ENCODE measurements around the gene BOK.
"Not testable (repeated sequence)": the region's sequence is repeated elsewhere in the genome, so short reads cannot be mapped to it uniquely, and the experiment has no call there.

BOK gene, protein sequence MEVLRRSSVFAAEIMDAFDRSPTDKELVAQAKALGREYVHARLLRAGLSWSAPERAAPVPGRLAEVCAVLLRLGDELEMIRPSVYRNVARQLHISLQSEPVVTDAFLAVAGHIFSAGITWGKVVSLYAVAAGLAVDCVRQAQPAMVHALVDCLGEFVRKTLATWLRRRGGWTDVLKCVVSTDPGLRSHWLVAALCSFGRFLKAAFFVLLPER

DNA sequence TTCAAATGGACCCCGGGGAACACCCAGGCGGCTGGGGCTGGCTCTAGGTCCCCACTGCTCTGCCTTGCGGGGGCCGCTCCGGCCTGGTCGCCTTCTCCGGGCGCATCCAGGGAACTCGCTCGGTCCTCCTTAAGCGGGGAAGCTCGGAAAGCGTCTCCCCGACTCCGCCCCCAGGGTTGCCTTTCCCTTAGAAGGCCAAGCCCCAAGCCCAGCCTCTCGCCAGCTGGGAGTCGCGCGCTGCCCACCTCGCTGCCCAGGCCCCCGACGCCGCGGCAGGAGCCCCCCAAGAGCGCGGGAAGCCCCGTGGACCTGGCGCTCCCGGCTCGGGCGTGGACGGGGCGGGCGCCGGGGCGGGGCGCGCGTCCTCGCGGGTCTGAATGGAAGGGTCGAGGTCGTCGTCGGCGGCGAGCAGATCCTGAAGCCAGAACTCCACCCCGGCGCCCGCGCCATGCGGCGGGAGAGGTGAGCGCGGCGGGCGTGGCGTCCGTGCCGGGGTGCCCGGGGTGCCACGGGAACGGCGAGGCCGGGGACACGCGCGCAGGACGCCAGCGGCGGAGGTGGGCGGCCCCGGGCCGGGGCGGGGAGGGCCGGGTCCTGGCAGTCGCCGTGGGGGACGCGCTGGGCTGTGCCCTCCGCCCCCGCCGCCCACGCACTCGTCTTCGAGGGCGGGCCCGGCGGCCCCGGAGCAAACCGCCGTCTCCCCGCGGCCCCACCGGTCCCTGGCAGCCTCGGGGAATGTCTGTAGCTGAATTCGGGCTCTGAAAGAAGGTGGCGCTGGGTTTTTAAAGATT, at the start of gene BOK:
TSS of gene BOK (plus strand) at position 214 of the 791 bp plus-strand sequence. CDS start 739 bp downstream, outside the sequence.
- no peak for DNase-seq

DNA sequence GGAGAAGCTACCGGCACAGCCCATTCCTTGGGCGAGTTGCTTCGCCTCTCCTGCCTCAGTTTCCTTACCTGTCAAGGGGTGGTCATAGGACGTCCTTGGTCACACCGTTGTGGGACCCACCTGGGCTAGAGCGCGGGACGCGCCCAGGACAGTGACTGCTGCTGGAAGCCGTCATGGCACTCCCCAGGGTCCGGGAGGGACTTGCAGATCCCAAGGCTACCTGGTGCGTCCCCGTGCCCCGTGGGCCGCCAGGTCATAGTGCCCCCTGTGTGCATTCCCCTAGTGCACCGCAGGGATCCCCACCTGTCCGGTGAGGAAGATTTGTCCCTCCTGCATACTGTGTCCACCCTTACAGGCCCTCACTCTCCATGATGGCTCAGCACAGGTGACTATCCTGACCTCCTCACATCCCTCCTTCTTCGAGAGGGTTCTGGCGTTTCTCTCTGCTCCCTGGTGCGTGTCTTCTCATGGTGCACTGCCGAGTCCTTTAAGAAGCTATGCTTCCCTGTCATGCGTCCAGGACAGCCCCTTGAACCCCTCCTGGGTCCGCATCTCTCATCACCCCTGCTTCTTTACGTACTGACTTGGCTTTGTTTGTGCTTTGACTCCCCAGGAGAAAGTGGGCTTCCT, 49.3 kb upstream of the BOK start:
- peak; percentile 6 for DNase-seq

DNA sequence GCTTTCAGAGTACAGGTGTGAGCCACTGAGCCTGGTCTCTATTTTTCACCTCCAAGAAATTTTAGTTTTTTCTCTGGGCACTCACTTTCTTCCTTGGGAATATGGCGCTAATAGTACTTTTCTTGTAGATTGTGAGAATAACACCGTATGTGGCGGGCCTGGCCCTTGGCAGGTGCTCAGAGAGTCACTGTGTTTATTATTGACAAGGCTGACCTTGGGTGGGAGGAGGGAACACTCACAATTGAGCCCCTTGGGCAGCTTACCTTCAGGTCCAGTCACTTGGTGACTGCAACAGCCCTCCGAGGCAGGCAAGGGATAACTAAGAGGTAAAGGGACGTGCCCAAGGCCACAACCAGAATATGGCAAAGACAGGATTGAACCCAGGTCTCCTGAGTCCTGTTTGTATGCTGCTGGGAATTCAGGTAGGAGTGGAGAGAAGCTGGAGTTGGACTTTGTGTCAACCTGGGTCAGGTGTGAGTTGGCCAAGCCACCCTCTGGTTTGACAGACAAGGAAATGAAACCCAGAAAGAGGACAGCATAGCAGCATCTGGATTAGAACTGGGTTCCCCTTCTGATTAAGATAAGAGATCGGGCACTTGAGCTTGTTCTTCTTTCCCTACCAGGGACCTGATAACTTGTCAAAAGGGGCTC, 47.3 kb upstream of the BOK start:
- no peak for DNase-seq

DNA sequence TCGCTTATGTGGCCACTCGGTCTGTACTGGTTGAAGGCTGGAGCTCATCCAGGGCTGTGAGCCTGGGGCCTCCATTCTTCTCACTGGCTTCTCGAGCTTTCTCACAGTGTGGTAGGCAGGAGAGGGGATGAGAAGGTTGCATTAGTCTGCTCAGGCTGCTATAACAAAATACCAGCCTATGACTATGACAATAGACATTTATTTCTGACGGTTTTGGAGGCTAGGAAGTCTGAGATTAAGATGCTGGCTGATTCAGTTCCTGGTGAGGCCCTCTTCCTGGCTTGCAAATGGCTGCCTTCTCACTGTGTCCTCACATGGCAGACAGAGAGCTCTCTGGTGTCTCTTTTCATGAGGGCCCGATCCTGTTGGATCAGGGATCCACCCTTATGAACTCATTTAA, 44.0 kb upstream of the BOK start:
- no peak for DNase-seq

DNA sequence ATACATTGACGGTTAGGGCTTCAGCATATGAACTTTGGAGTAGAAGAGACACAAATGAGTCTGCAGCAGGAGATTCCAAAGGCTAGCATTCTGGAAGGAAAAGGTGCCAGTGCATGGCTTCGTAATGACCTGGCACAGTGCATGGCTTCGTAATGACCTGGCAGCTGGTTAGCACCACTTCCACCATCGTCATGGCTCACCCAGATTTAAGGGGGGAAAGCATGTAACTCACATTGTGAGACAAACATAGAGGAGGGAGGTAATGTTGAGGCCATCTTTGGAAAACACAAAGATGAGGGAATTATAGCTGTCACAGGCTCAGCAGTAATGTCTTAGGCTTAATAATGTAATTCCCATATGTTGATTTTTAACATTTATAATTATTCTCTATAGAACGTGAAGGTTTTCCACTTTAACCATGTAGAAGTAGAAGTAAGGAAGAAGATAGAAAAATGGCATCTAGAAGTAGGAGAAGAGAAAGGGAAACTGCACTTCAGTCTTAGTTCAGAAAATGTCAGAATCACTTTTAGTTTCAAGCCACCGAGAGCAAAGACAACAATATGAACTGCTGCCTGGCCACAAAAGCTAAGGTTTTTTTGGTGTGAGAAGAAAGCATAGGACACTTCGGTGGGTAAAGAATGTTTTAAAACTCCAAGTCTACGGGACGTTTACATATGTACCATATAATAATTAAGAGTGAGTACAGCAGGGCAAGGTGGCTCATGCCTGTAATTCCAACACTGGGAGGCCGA, 43.4 kb upstream of the BOK start:
- no peak for DNase-seq

DNA sequence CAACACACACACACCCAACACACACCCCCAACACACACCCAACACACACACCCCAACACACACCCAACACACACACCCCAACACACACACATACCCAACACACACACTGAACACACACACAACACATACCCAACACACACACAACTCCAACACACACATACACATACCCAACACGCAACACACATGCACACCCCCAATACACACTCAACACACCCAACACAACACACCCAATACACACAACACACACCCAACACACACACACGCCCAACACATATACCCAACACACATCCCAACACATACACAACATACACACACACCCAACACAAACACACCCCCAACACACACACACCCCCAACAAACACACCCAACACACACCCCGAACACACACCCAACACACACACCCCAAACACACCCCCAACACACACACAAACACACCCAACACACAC, 42.0 kb upstream of the BOK start:
- no peak for DNase-seq

DNA sequence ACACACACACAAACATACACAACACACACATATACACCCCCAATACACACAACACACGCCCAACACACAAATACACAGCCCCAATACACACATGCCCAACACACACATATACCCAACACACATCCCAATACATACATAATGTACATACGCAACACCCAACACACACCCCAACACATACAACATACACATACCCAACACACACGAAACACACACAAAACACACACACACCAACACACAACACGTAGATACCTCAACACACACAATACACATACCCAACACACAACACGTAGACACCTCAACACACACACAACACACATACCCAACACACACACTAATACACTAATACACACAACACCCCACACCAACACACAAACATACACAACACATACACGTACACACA, 41.2 kb upstream of the BOK start:
- no peak for DNase-seq

DNA sequence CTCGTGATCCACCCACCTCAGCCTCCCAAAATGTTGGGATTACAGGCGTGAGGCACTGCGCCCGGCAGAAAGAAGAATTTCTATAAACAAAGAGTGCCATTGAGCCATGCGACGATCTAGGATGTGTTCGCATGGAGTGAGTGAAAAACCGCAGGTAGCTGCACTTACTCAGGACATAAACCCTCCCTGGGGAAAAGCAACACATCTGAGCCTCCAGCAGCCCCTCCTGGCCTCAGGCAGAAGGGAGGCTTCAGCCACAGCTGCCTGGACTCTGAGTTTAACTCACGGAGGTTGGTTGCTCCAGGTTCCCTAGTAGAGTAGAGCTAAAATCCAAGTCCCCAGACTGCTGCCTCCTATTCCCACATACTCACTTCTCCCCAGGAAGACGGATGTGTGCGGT, 38.9 kb upstream of the BOK start:
- DNase-seq: no peak

DNA sequence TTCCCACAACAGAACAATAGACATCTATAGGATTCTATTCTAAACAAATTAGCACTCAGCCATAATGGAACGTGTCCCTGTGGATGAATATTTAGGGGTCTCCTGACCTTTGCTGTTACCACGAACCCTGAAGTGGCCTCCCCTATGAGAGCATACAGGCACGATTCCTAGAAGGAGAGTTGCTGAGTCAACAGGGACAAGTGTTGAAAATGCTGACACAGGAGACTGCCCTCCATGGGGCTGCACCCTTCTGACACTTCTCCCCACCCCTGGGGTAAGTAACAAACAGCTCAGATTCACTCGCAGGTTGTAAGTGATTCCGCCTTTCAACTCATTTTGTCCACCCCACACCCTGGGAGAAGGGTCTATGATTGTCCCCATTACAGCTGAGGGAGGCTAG, 36.1 kb upstream of the BOK start:
- DNase-seq: no peak

DNA sequence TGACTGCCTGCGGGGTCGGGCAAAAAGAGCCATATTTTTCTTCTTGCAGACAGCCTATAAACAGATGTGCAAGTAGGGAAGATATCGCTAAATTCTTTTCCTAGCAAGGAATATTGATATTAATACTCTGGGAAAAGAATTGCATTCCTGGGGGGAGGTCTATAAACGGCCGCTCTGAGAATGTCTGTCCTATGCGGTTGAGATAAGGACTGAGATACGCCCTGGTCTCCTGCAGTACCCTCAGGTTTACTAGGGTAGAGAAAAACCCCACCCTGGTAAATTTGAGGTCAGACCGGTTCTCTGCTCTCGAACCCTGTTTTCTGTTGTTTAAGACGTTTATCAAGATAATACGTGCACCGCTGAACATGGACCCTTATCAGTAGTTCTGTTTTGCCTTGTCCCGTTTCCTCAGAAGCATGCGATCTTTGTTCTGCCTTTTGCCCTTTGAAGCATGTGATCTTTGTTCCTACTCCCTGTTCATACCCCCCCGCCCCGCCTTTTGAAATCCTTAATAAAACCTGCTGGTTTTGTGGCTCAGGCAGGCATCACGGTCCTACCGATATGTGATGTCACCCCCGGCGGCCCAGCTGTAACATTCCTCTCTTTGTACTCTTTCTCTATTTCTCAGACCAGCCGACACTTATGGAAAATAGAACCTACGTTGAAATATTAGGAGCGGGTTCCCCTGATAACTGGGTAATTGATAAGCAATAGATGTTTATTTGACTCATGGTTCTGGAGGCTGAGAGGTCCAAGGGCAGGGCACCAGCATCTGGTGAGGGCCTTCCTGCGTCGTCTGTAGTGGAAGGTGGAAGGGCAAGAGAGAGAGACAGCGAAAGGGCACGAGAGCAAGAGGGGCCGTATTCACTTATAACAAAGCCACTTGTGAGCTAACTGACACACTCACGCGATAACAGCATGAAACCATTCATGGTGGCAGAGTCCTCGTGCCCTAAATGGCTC, 32.4 kb upstream of the BOK start:
- not testable (repeated sequence) for DNase-seq

DNA sequence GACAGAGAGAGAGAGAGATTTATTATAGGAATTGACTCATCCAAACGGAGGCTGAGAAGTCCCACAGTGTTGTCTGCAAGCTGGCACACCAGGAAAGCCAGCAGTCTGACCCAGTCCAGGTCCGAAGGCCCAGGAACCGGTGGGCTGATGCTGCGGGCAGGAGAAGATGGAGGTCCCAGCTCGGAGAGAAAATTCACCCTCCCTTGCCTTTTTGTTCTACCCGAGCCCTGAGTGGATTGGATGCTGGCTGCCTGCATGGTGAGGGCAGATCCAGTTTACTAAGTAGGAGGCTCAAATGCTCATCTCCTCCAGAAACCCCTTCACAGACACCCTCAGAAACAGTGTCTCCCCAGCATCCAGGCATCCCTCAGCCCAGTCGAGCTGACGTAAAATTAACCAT, 28.0 kb upstream of the BOK start:
- DNase-seq: no peak

DNA sequence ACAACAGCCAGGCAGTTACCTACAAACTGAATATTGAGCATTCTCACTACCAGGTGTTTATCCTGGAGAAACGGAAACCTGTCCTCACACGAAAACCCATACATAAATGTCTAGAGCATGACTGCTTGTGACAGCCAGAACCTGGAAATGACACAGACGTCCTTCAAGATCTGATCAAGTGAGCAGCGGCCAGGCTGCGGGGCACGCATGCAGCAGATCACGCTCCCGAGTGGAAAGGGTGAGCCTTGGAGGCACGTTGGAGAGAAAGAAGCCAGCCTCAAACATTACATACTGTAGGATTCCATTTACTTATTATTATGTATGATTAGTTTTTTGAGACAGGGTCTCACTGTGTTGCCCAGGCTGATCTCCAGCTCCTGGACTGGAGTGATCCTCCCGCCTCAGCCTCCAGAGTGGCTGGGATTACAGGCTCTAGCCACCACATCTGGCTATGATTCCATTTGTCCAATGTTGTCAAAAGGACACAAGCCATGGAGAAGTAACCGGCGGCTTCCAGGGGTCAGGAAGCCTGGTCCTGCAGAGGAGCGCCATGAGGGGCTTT, 27.3 kb upstream of the BOK start:
- no peak for DNase-seq

DNA sequence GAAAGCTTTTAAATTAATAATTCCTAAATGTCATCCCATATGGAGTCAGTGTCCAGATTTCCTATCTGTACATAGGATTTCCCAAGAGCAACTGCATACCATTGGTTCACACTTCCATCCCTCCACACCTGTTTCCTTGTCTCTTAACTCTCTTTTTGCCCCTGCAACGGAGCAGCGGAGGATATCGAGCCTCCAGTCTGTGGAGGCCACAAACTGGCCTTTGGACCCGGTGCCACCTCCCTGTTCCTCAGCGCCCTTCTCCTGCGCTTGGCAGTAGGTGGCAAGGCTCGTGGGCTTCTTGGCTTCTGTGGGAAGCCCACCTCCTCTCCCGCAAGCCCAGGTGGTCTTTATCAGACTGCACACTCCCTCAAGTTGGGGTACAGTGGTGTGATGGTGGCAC, 26.4 kb upstream of the BOK start:
- no peak for DNase-seq

DNA sequence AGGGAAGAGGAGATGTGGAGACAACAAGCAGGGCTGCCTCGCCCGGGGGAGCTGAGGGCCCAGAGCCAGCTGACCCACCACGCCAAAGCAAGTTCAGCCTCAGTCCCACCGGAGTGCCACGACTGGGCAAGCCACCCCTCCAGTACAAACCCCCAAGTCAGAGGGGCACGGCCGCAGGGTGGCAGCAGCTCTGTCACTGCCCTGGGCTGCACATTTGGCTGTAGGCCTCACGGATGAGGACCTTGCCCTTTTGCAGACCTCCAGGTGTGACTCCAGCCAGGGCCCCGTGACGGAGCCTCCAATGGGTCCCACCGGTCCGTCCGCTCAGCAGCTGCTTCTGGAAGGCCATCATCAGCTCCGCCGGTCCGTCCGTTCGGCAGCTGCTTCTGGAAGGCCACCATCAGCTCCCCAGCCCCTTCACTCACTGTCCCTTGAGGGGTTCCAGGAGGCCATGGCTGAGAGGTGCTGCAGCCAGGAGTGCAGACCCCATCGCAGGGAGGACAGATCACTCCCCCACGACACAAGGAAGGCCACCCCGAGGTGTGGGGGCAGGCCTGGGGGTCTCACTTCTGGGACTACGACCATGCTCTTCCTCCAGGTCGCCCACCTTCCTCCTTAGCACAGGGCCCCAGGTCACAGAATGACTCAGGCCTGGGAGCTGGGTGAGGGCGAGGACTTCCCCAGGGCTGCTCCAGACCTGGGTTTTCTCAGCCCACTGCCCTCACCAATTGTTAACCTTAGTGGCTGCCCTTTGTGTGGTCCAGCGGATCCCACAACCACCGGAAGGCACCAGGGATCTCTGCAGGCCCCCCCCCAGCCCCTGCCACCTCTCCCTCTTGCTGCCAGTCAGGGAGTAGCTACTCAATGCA, 25.6 kb upstream of the BOK start:
- DNase-seq: no peak

DNA sequence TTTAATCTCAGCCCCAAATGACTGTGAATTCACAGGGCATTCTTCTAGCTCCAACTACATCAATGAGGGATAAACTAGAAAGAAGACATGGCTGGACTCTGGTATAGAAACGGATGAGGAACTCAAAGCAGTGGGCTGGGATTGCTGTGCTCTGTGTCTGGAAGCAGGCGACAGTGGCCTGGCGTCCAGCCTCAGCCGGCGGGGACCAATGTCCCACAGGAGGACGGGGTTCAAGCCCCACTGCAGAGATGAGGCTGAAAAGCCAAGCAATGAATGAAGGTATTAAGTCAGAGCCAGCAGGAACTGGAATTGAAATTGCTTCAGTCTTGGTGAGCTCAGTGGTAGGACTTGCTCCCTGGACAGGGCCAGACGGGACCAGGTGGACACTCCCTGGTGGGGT, 24.3 kb upstream of the BOK start:
- DNase-seq: no peak

DNA sequence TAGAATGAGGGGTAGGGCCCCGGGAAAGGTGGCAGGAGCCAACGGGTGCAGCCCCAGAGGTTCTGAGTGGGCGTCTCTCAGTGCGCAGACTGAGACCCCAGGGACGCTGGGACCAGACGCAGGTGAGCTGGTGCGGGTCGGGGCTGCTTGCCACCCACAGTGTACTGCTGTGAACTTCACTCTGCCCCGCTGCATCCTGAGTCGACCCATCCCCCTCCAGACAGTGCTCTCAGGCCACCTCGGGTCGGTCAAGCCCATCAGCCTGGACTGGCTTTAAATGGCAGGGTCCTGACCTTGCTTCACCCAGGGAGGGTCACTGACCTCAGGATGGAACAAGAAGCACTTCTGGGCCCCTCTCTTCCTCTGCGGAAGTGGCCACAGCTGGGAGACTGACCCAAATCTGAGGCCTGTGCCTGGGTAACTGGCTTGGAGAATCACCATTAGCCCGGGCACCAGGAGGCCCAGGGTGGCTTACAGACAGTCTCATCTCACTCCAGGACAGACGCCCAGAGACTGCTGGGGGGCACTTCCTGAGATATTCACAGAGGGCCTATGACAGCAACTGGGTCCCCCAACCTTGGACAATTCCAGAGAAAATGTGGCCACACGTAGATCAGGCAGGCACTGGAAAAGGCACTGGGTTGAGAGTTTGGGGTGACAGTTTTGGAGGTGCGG, 23.7 kb upstream of the BOK start:
- DNase-seq: no peak

DNA sequence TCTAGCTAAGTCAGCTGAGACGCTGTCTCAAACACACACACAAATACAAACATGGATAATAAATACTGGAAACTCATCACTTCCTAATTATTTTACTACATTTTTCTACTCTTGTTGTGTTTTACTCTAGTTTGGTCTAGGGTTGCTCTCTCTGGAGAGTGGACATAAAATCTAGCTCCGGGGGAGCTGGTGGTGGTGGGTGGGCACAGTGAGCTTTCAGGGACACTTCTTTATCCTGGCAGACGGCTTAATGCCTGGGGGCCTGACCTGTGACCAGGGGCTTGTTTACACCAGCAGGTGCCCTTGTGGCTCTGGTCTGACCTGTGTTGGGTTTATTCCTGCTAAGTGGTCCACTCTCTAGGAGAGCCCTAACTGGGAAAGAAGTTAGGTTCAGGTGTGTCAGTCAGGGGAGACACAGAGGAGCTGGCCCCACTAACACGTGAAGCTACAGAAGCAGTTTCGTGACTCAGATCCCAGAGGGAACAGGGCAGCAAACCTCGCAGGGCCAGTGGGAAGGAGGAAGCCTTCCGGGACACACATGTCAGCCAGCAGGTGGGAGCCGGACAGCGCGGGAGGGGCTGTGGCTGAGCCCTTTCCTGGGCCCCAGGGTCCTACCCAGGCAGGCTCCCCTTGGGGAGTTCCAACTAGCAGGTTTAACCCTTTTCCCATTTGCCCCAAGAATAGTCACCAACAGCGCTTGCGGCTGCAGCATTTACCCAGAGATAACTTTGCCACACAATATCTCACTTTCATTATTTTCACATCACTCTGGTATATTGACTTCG, 22.5 kb upstream of the BOK start:
- no peak for DNase-seq

DNA sequence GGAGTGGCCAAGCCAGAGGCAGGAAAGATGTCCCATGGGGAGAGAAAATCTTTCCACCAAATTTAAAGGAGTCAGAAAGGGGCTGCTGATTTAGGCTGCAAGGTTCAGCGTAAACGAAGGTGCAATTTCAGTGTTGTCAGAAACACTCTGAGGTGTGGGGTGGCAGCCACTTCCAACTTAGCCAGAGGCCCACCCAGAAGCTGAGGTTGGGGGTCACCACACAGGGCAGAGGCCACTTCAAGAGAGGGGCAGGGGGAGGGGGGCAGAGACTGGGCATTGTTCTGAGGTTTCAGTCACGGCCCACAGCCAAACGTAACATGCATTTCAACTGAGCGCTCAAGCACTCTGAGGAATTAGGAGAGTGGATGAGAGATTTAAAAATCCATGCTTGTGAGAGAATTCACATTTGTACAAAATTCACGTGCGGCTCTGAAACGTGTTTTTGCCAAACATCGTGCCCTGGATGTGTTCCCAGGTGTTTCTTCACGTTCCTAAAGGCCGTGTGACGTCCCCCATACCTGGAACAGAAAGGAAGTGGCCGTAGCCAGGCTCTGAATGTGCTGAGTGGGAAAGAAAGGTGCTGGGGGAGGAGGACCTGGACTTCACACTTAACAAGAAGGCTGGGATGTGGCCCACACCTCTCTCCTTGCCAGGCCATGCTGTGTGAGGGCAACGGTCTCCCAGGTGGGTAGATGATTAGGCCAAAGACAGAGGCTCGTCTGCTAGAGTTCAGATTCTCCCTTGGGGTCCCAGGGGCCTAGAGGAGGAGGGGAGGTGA, 19.5 kb upstream of the BOK start:
- DNase-seq: no peak
